Stimulated activated CD4-positive, alpha-beta T cell treated with anti-CD3 and anti-CD28 coated beads, TNF-alpha, amount 100 ng/mL, for 1 hour (primary cell): Measurements from ENCODE around the gene IFFO2.

Source experiments
- DNase-seq, 3 donors: peaks; one replicate each; pipeline ENCODE4 v3.0.0-alpha.2; 2020; ENCODE audit warnings: low read depth in 3 of 3, low spot score in 1 of 3

Gene IFFO2

GRCh38 chr1:18921516-18922251 lies 34.8 kb downstream of the IFFO2 start:
- DNase-seq: no peak

GRCh38 chr1:18920931-18921330 lies 35.5 kb downstream of the IFFO2 start:
- no peak for DNase-seq

GRCh38 chr1:18919956-18920355 lies 36.5 kb downstream of the IFFO2 start:
- no peak for DNase-seq

GRCh38 chr1:18919197-18919905 lies 37.1 kb downstream of the IFFO2 start:
- no peak for DNase-seq

GRCh38 chr1:18918417-18918816 lies 38.1 kb downstream of the IFFO2 start:
- no peak for DNase-seq

GRCh38 chr1:18917071-18917799 lies 39.2 kb downstream of the IFFO2 start:
- no peak for DNase-seq

GRCh38 chr1:18915341-18915740 lies 41.1 kb downstream of the IFFO2 start:
- DNase-seq: no peak

GRCh38 chr1:18913065-18913835 lies 43.2 kb downstream of the IFFO2 start:
- DNase-seq: peak; percentile 28 to 78 (median 54)

GRCh38 chr1:18912550-18912949 lies 43.9 kb downstream of the IFFO2 start:
- no peak for DNase-seq

- DNase-seq: no peak
These were observed 47.3 kb downstream of the IFFO2 start for GRCh38 chr1:18908911-18909771.

GRCh38 chr1:18907917-18908845 lies 48.3 kb downstream of the IFFO2 start:
- no peak for DNase-seq

- DNase-seq: no peak
These were observed 49.2 kb downstream of the IFFO2 start for GRCh38 chr1:18907021-18907916.

GRCh38 chr1:18903291-18903756 lies 53.2 kb downstream of the IFFO2 start:
- DNase-seq: no peak

- peak; percentile 76 to 86 (median 82) for DNase-seq
These were observed 53.8 kb downstream of the IFFO2 start, which contains the start of gene ALDH4A1 for GRCh38 chr1:18902523-18903290. ALDH4A1 (minus strand) TSS chr1:18902555; CDS start chr1:18902523, 32 bp downstream.

- no peak for DNase-seq
These were observed 54.4 kb downstream of the IFFO2 start for GRCh38 chr1:18901952-18902522.

GRCh38 chr1:18901147-18901951 lies 55.1 kb downstream of the IFFO2 start:
- no peak for DNase-seq
